Panc1 (cell line): ENCODE data around the gene CKAP2L.

Source experiments
- POLR2AphosphoS5 ChIP-seq: IDR thresholded peaks from 2 replicates; pipeline ENCODE4 v1.6.1; 2012; ENCODE audit warnings: mild to moderate bottlenecking, low read depth, low read length, moderate library complexity
- REST ChIP-seq, 2 experiments: IDR thresholded peaks; 2 replicates each; pipeline ENCODE4 v1.6.1; 2011 to 2012; ENCODE audit warnings: low read depth in 2 of 2, control low read depth in 1 of 2, low read length in 1 of 2, mild to moderate bottlenecking in 1 of 2, moderate library complexity in 1 of 2; ENCODE audit not compliant: insufficient read depth in 1 of 2
- SIN3A ChIP-seq: IDR thresholded peaks from 2 replicates; pipeline ENCODE4 v1.6.1; 2012; ENCODE audit warnings: low read depth, mild to moderate bottlenecking, low read length, moderate library complexity, borderline replicate concordance; ENCODE audit not compliant: insufficient read depth
- TCF7L2 ChIP-seq: IDR thresholded peaks from 2 replicates; pipeline ENCODE4 v1.6.1; 2011; ENCODE audit warnings: mild to moderate bottlenecking, low read depth, low read length, inconsistent platforms
- TF ChIP-seq, protein P1 (sequence below): fragments of 450-650 bp; IDR thresholded peaks from 2 replicates; pipeline ENCODE4 v1.5.1; 2017; ENCODE audit warnings: mild to moderate bottlenecking

DNA sequence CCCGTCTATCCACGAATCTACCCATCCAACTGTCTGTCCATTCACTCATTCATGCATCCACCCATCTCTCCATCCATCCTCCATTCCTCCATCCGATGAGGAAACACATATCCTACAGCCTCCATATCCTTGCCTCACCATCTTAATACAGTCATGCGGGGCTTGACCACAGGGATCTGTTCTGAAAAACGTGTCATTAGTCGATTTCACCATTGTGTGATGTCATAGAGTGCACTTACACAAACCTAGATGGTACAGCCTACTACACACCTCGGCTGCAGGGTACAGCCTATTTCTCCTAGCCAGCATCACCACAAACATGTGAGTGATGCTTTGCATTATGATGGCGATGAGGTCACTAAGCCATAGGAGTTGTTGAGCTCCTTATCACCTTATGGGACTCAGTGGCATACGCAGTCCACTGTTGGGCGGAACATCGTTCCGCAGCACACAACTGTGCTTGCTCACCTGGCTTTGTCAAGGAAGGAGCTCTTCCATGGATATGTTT, 45.5 kb downstream of the CKAP2L start:
- TF ChIP-seq, protein P1, sequence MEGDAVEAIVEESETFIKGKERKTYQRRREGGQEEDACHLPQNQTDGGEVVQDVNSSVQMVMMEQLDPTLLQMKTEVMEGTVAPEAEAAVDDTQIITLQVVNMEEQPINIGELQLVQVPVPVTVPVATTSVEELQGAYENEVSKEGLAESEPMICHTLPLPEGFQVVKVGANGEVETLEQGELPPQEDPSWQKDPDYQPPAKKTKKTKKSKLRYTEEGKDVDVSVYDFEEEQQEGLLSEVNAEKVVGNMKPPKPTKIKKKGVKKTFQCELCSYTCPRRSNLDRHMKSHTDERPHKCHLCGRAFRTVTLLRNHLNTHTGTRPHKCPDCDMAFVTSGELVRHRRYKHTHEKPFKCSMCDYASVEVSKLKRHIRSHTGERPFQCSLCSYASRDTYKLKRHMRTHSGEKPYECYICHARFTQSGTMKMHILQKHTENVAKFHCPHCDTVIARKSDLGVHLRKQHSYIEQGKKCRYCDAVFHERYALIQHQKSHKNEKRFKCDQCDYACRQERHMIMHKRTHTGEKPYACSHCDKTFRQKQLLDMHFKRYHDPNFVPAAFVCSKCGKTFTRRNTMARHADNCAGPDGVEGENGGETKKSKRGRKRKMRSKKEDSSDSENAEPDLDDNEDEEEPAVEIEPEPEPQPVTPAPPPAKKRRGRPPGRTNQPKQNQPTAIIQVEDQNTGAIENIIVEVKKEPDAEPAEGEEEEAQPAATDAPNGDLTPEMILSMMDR, result no peak
- TF ChIP-seq POLR2AphosphoS5, result no peak
- no peak for TF ChIP-seq SIN3A
- TF ChIP-seq REST (IDR thresholded peaks at IDR 0.05; ENCODE audit: insufficient read depth in 1 of 2, low read depth in 2 of 2, low read length in 1 of 2), result no peak
- TF ChIP-seq TCF7L2, result no peak
